NCI-H2196 treated with DMSO at 0.1 percent for 48 hours (cell line): Measurements from ENCODE around the gene MAPK10.
"Not testable (repeated sequence)": the region's sequence is repeated elsewhere in the genome, so short reads cannot be mapped to it uniquely, and the experiment has no call there.

Experiments used
- DNase-seq: peaks from one replicate; lab custom pipeline; 2025; ENCODE audit not compliant: unreplicated experiment; lab: John Stamatoyannopoulos, UW

The MAPK10 gene

GRCh38 chr4:86108834-86109233, 251.0 kb downstream of the MAPK10 start:
- no peak for DNase-seq

- no peak for DNase-seq
Observed at GRCh38 chr4:86108137-86108536, 251.7 kb downstream of the MAPK10 start.

GRCh38 chr4:86107112-86107511, 252.7 kb downstream of the MAPK10 start:
- no peak for DNase-seq

GRCh38 chr4:86106475-86106874, 253.4 kb downstream of the MAPK10 start:
- no peak for DNase-seq

- no peak for DNase-seq
Observed at GRCh38 chr4:86101841-86102240, 258.0 kb downstream of the MAPK10 start.

GRCh38 chr4:86101410-86101809, 258.4 kb downstream of the MAPK10 start:
- no peak for DNase-seq

- no peak for DNase-seq
Observed at GRCh38 chr4:86100539-86101215, 259.2 kb downstream of the MAPK10 start.

- no peak for DNase-seq
Observed at GRCh38 chr4:86099348-86099747, 260.5 kb downstream of the MAPK10 start.

- DNase-seq: no peak
Observed at GRCh38 chr4:86098691-86099090, 261.2 kb downstream of the MAPK10 start.

- no peak for DNase-seq
Observed at GRCh38 chr4:86096373-86096772, 263.5 kb downstream of the MAPK10 start.

- no peak for DNase-seq
Observed at GRCh38 chr4:86092684-86093083, 267.2 kb downstream of the MAPK10 start.

- DNase-seq: no peak
Observed at GRCh38 chr4:86091201-86091600, 268.7 kb downstream of the MAPK10 start.

GRCh38 chr4:86089781-86090323, 270.0 kb downstream of the MAPK10 start:
- no peak for DNase-seq

- no peak for DNase-seq
Observed at GRCh38 chr4:86089053-86089452, 270.8 kb downstream of the MAPK10 start.

GRCh38 chr4:86075796-86076195, 284.1 kb downstream of the MAPK10 start:
- DNase-seq: not testable (repeated sequence)

- no peak for DNase-seq
Observed at GRCh38 chr4:86060341-86060740, 299.5 kb downstream of the MAPK10 start.

GRCh38 chr4:86058621-86059020, 301.2 kb downstream of the MAPK10 start:
- no peak for DNase-seq

- DNase-seq: no peak
Observed at GRCh38 chr4:86055898-86056297, 304.0 kb downstream of the MAPK10 start.

GRCh38 chr4:86054286-86055032, 305.4 kb downstream of the MAPK10 start:
- DNase-seq: no peak

- DNase-seq: no peak
Observed at GRCh38 chr4:86050496-86050895, 309.4 kb downstream of the MAPK10 start.

GRCh38 chr4:86048426-86048825, 311.4 kb downstream of the MAPK10 start:
- no peak for DNase-seq

- DNase-seq: no peak
Observed at GRCh38 chr4:86044593-86044985, 315.3 kb downstream of the MAPK10 start.
